ENCODE measurements around the gene TP53. TPM values are rescaled to one million over a fixed set of nuclear protein-coding genes. Genes with fewer than 3 reads are reported as not detected.

The TP53 gene
- total RNA-seq, 4 donors from 2014 or later = 19.6 to 27.7 (median 25.1) TPM

DNA sequence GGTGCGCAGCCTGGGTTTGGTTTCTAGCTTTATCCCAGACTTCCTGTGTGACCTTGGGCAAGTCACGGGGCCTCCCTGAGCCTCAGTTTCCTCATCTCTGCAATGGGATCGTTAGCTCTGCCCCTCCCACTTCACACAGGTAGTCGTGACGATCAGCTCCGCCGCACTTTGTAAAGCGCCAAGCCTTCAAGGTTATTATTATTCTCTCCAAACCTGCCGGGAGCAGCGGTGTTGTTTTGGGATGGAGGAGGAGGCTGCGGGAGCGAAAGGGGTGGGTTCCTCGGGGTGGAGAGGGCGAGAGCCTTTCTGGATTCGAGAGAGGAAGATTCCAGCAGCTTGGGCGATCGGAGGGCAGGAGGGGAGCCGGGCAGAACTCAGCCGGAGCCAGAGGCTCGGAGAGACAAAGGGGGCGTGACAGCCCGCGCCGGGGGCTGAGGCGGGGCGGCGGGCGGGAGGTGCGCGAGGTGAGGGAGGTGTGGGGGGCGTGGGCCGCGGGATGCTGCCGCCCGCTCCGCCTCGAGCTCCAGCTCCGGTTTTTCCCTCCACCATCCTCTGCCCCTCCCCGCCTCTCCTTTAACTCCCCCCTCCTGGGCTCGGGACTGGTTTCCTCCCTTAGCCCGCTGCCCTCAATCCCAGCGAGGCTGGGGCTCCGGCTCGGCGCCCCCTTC is 17.4 kb upstream of the TP53 start, which contains the start of gene EFNB3:
TSS of gene EFNB3 (plus strand) at position 602 of the 668 bp plus-strand sequence. CDS start 397 bp downstream, outside the sequence.
- peak in 1 of 3 donors; percentile 42 for DNase-seq
- peaks cover 0 to 12% (median 4%) of the 10 kb centered on the region in 4 donors for H3K4me1 ChIP-seq
- peaks cover 0 to 18% (median 0%) of the 10 kb centered on the region in 3 donors for H3K36me3 ChIP-seq
- no peak within 1 kb of the TSS for H3K27ac ChIP-seq
- peak within 1 kb of the TSS; percentile 1 to 47 (median 35) for H3K4me3 ChIP-seq
- TF ChIP-seq CTCF (IDR thresholded peaks at IDR 0.05) = no peak
- TF ChIP-seq POLR2A (IDR thresholded peaks at IDR 0.05) = no peak
- H3K27me3 ChIP-seq = peaks cover 0 to 15% of the 10 kb centered on the region in 2 donors
- no peaks in the 10 kb centered on the region for H3K9me3 ChIP-seq

DNA sequence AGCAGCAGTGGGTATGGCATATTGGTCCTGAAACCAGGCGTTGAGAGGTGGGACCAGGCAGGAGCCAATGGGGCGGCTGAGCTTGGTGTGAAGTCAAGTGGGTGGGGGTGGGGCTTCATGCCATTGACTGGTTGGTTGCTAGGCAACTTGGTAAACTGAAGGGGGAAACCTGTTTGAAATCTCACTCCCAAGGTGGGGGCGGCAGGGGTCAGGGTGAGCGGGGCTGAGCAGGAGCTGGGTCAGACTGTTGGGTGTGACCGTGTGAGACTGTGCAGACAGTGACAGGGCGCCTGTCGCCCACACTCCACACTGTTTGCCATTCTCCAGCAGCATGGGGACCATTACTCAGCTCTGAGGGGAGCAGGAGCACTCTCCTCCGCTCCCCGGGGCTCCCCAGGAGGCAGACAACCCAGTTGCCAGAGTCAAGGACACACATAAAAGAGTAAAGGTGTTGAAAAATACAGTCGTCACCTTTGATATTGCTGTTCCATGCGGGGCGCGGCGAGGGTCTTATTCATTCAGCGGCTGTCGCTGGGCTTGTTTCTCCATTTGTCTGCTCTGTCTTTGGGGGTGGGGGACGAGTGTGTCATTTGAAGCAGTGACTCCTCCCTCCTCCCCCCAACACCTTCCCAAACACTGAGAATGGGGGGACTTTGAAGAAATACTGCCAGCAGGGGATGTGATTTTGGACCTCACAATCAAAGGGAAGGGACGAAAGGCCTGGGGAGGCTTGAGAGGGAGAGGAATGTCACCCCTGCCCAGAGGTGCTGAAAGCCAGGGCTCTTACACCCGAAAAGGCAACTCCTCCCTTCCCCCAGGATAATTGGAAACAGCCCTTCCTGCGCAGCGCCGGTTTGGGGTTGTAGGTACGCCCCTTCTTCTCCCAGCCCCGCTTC is 16.5 kb upstream of the TP53 start:
- peaks cover 0 to 15% of the 10 kb centered on the region in 2 donors for H3K27me3 ChIP-seq

DNA sequence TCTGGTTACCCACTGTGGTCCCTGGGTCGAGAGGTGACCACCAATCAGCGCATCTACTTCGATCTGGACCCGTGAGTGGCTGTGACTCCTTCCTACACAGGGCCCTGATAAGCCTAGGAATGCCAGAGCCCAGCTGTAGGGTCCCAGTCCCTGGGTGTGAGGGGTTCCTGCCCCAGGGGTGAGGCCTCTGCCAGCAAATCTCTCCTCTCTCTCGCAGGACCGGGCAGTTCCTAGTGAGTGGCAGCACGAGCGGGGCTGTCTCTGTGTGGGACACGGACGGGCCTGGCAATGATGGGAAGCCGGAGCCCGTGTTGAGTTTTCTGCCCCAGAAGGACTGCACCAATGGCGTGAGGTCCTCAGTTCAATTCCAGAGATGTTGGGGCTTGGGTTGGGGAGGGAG is 15.5 kb upstream of the TP53 start:
- H3K4me1 ChIP-seq = peaks cover 0 to 12% (median 4%) of the 10 kb centered on the region in 4 donors
- peaks cover 0 to 18% (median 0%) of the 10 kb centered on the region in 3 donors for H3K36me3 ChIP-seq
- peaks cover 0 to 15% of the 10 kb centered on the region in 2 donors for H3K27me3 ChIP-seq
- H3K9me3 ChIP-seq = no peaks in the 10 kb centered on the region
- no peak for DNase-seq
- no peak overlapping the region for H3K27ac ChIP-seq
- TF ChIP-seq POLR2A (IDR thresholded peaks at IDR 0.05) (no peak), CTCF (IDR thresholded peaks at IDR 0.05) (no peak)
- H3K4me3 ChIP-seq = no peak overlapping the region

More for the DNA sequence above, 16.5 kb upstream of the TP53 start:
- Histone ChIP-seq H3K4me3 (no peak overlapping the region), H3K4me1 (peaks cover 0 to 12% (median 4%) of the 10 kb centered on the region in 4 donors), H3K9me3 (no peaks in the 10 kb centered on the region), H3K36me3 (peaks cover 0 to 18% (median 0%) of the 10 kb centered on the region in 3 donors), H3K27ac (no peak overlapping the region)
- no peak for TF ChIP-seq CTCF (IDR thresholded peaks at IDR 0.05)
- TF ChIP-seq POLR2A (IDR thresholded peaks at IDR 0.05) = no peak
- peak in 1 of 3 donors; percentile 47 for DNase-seq

GRCh38 chr17:7701681-7702080 is 14.4 kb upstream of the TP53 start:
- no peak for TF ChIP-seq POLR2A (IDR thresholded peaks at IDR 0.05)
- no peak for TF ChIP-seq CTCF (IDR thresholded peaks at IDR 0.05)
- H3K27me3 ChIP-seq = peaks cover 0 to 15% of the 10 kb centered on the region in 2 donors

GRCh38 chr17:7700510-7700909 is 13.2 kb upstream of the TP53 start:
- no peak for TF ChIP-seq CTCF (IDR thresholded peaks at IDR 0.05)
- TF ChIP-seq POLR2A (IDR thresholded peaks at IDR 0.05) = no peak
- Histone ChIP-seq H3K27me3 (peaks cover 0 to 14% of the 10 kb centered on the region in 2 donors), H3K36me3 (peaks cover 0 to 23% (median 0%) of the 10 kb centered on the region in 3 donors), H3K4me3 (no peak overlapping the region), H3K9me3 (no peaks in the 10 kb centered on the region), H3K27ac (no peak overlapping the region), H3K4me1 (peaks cover 0 to 12% (median 4%) of the 10 kb centered on the region in 4 donors)
- no peak for DNase-seq

More at GRCh38 chr17:7701681-7702080, 14.4 kb upstream of the TP53 start:
- DNase-seq = no peak
- Histone ChIP-seq H3K27ac (no peak overlapping the region), H3K9me3 (no peaks in the 10 kb centered on the region), H3K4me1 (peaks cover 0 to 12% (median 4%) of the 10 kb centered on the region in 4 donors), H3K36me3 (peaks cover 0 to 18% (median 0%) of the 10 kb centered on the region in 3 donors), H3K4me3 (no peak overlapping the region)

Measured in Peyer's patch (tissue), 4 donors.